ENCODE data around the gene ZNG1C.
"Not testable (repeated sequence)": the region's sequence is repeated elsewhere in the genome, so short reads cannot be mapped to it uniquely, and the experiment has no call there.

The ZNG1C gene

DNA sequence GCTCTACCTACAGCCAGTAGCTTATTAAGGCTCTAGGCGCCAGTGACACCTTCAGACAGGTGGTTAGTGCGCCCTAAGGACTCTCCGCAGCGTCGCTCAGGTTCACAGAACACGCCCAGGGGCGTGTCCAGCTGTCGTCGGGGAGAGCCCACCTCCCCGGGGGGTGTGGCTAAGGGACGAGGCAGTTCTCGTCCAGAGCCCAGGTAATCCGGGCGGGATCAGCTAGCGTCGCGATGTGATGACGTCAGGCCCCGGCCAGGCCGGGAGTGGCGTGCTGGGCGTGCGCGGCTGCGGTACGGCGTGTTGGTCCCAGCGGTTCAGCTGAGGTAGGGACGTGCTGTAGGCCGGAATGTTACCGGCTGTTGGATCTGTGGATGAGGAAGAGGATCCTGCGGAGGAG lies at the start of gene ZNG1C:
TSS of gene ZNG1C (plus strand) at position 301 of the 400 bp plus-strand sequence. CDS start at position 350, 49 bp downstream.
- peak; percentile 37 for ATAC-seq (ENCODE audit: low read depth)
- not testable (repeated sequence) for H3K27ac Mint-ChIP-seq; H3K36me3 Mint-ChIP-seq; H3K27me3 Mint-ChIP-seq; DNase-seq (ENCODE audit: low spot score in 2 of 2); H3K4me3 Mint-ChIP-seq; H3K4me1 Mint-ChIP-seq; H3K9me3 Mint-ChIP-seq

- not testable (repeated sequence) for H3K27me3 Mint-ChIP-seq; DNase-seq (ENCODE audit: low spot score in 2 of 2); H3K27ac Mint-ChIP-seq; H3K36me3 Mint-ChIP-seq; H3K9me3 Mint-ChIP-seq; H3K4me1 Mint-ChIP-seq; ATAC-seq (ENCODE audit: low read depth); H3K4me3 Mint-ChIP-seq
Measured at GRCh38 chr9:68242437-68242836, 654 bp downstream of the ZNG1C start.

GRCh38 chr9:68281041-68281440 lies 39.3 kb downstream of the ZNG1C start:
- not testable (repeated sequence) for H3K27ac Mint-ChIP-seq; H3K36me3 Mint-ChIP-seq; H3K27me3 Mint-ChIP-seq; H3K4me1 Mint-ChIP-seq; ATAC-seq (ENCODE audit: low read depth); H3K9me3 Mint-ChIP-seq; DNase-seq (ENCODE audit: low spot score in 2 of 2); H3K4me3 Mint-ChIP-seq

GRCh38 chr9:68302567-68302966 lies 60.8 kb downstream of the ZNG1C start, which contains the start of gene FOXD4L3:
Gene FOXD4L3, plus strand, starts transcription at chr9:68302867. Its CDS starts 85 bp downstream, at chr9:68302952.
- not testable (repeated sequence) for H3K27me3 Mint-ChIP-seq; H3K4me3 Mint-ChIP-seq; ATAC-seq (ENCODE audit: low read depth); DNase-seq (ENCODE audit: low spot score in 2 of 2); H3K36me3 Mint-ChIP-seq; H3K9me3 Mint-ChIP-seq; H3K27ac Mint-ChIP-seq; H3K4me1 Mint-ChIP-seq

DNA sequence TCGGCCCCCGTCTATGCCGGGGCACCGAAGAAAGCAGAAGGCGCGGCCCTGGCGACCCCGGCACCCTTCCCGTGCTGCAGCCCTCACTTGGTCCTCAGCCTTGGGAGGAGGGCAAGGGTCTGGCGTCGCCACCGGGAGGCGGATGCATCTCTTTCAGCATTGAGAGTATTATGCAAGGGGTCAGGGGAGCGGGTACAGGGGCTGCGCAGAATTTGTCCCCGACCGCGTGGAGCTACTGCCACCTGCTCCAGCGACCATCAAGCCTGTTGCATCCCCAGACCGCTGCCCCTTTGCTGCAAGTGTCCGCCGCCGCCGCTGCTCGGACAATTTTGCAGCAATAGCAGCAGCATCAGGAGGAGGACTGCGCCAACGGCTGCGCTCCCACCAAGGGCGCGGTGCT lies 62.0 kb downstream of the ZNG1C start:
- H3K36me3 Mint-ChIP-seq; H3K27ac Mint-ChIP-seq; H3K4me3 Mint-ChIP-seq; H3K4me1 Mint-ChIP-seq; H3K27me3 Mint-ChIP-seq; ATAC-seq (ENCODE audit: low read depth); DNase-seq (ENCODE audit: low spot score in 2 of 2); H3K9me3 Mint-ChIP-seq: not testable (repeated sequence)

- H3K36me3 Mint-ChIP-seq; H3K4me3 Mint-ChIP-seq; H3K27me3 Mint-ChIP-seq; ATAC-seq (ENCODE audit: low read depth); H3K4me1 Mint-ChIP-seq; H3K9me3 Mint-ChIP-seq; DNase-seq (ENCODE audit: low spot score in 2 of 2); H3K27ac Mint-ChIP-seq: not testable (repeated sequence)
Measured at GRCh38 chr9:68304212-68304611, 62.4 kb downstream of the ZNG1C start.

DNA sequence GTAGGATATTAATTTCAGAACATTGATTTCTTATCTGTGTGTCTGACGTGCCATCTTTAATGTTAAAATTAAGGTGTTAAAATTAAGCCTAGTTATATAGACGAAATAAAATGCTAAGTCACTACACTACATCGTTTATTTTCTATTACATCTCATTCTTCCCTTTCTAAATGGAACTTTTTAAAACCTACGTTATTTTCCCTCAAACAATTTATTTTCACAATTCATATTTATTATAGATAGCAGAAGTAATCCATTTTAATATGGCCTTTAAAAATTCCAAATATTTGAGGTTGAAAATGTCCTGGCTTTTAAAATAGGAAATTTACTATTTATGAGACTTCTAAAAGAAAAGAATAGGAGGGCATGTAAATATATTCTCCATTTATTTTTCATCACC lies 63.0 kb downstream of the ZNG1C start:
- not testable (repeated sequence) for ATAC-seq (ENCODE audit: low read depth); H3K27me3 Mint-ChIP-seq; H3K9me3 Mint-ChIP-seq; DNase-seq (ENCODE audit: low spot score in 2 of 2); H3K4me3 Mint-ChIP-seq; H3K4me1 Mint-ChIP-seq; H3K36me3 Mint-ChIP-seq; H3K27ac Mint-ChIP-seq

DNA sequence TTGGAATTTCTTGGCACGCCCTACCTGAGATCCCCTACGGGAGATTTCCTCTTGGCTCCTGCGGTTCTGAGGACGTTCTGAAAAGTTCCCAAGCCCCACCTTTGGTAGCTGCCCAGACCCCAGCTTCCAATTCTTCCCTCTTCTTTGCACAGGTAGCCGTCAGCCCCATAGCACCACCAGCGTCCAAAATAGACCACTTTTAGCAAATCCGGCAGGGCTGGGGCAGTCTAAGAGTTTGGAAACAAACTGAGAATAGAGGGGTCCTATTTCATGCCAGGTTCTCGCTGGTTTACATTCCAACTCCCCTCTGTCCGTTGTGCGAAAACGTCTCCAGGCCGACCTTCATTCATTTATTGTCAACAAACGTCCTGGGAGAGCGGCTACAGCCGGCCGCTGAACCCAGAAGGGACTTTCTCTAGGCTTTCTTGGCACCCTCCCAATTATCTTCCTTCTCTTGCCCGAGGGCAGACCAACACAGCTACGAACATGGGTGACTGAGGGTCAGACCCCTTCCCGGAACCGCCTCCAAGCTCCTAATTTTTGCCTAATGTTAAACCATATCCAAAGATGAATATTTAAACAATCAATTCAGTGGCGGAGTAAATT lies 64.0 kb downstream of the ZNG1C start:
- H3K4me3 Mint-ChIP-seq; ATAC-seq (ENCODE audit: low read depth); H3K9me3 Mint-ChIP-seq; H3K4me1 Mint-ChIP-seq; DNase-seq (ENCODE audit: low spot score in 2 of 2); H3K27ac Mint-ChIP-seq; H3K36me3 Mint-ChIP-seq; H3K27me3 Mint-ChIP-seq: not testable (repeated sequence)

GRCh38 chr9:68306391-68306964 lies 64.7 kb downstream of the ZNG1C start:
- H3K36me3 Mint-ChIP-seq; H3K27ac Mint-ChIP-seq; H3K4me1 Mint-ChIP-seq; H3K27me3 Mint-ChIP-seq; H3K4me3 Mint-ChIP-seq; ATAC-seq (ENCODE audit: low read depth); H3K9me3 Mint-ChIP-seq; DNase-seq (ENCODE audit: low spot score in 2 of 2): not testable (repeated sequence)

GRCh38 chr9:68307127-68307526 lies 65.3 kb downstream of the ZNG1C start:
- not testable (repeated sequence) for H3K9me3 Mint-ChIP-seq; H3K4me3 Mint-ChIP-seq; ATAC-seq (ENCODE audit: low read depth)

GRCh38 chr9:68307654-68308053 lies 65.9 kb downstream of the ZNG1C start:
- H3K36me3 Mint-ChIP-seq; DNase-seq (ENCODE audit: low spot score in 2 of 2); H3K4me3 Mint-ChIP-seq; H3K27ac Mint-ChIP-seq; H3K9me3 Mint-ChIP-seq; ATAC-seq (ENCODE audit: low read depth); H3K4me1 Mint-ChIP-seq; H3K27me3 Mint-ChIP-seq: not testable (repeated sequence)

More at GRCh38 chr9:68307127-68307526, 65.3 kb downstream of the ZNG1C start:
- not testable (repeated sequence) for H3K4me1 Mint-ChIP-seq; H3K36me3 Mint-ChIP-seq; DNase-seq (ENCODE audit: low spot score in 2 of 2); H3K27ac Mint-ChIP-seq; H3K27me3 Mint-ChIP-seq

GRCh38 chr9:68311208-68311607 lies 69.4 kb downstream of the ZNG1C start:
- H3K27me3 Mint-ChIP-seq, H3K4me3 Mint-ChIP-seq, H3K27ac Mint-ChIP-seq: not testable (repeated sequence)

GRCh38 chr9:68318209-68318608 lies 76.4 kb downstream of the ZNG1C start:
- H3K27ac Mint-ChIP-seq; H3K36me3 Mint-ChIP-seq; H3K9me3 Mint-ChIP-seq; ATAC-seq (ENCODE audit: low read depth); H3K4me1 Mint-ChIP-seq; H3K4me3 Mint-ChIP-seq; DNase-seq (ENCODE audit: low spot score in 2 of 2); H3K27me3 Mint-ChIP-seq: not testable (repeated sequence)

More at GRCh38 chr9:68311208-68311607, 69.4 kb downstream of the ZNG1C start:
- not testable (repeated sequence) for H3K36me3 Mint-ChIP-seq; ATAC-seq (ENCODE audit: low read depth); H3K9me3 Mint-ChIP-seq; H3K4me1 Mint-ChIP-seq; DNase-seq (ENCODE audit: low spot score in 2 of 2)

- DNase-seq (ENCODE audit: low spot score in 2 of 2); H3K4me1 Mint-ChIP-seq; H3K4me3 Mint-ChIP-seq; H3K27me3 Mint-ChIP-seq; ATAC-seq (ENCODE audit: low read depth); H3K9me3 Mint-ChIP-seq; H3K27ac Mint-ChIP-seq; H3K36me3 Mint-ChIP-seq: not testable (repeated sequence)
Measured at GRCh38 chr9:68323749-68324148, 82.0 kb downstream of the ZNG1C start.

DNA sequence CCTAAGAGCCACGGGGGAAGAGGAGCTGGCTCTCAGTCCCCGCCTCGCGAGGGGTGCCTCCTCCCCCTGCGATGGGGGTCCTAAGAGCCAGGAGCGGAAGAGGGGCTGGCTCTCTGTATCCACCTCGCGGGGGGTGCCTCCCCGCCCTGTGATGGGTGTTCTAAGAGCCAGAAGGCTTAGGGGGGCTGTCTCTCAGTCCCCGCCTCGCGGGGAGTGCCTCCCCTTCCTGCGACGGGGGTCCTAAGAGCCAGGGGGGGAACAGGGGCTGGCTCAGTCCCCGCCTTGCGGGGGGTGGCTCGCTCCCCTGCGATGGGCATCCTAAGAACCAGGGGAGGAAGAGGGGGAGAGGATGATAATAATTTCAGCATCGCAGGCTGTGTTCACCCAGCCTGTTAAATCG lies 82.7 kb downstream of the ZNG1C start:
- not testable (repeated sequence) for H3K27me3 Mint-ChIP-seq; H3K36me3 Mint-ChIP-seq; ATAC-seq (ENCODE audit: low read depth); DNase-seq (ENCODE audit: low spot score in 2 of 2); H3K4me1 Mint-ChIP-seq; H3K4me3 Mint-ChIP-seq; H3K9me3 Mint-ChIP-seq; H3K27ac Mint-ChIP-seq

Data from memory B cell (primary cell).